22Rv1 (cell line): ENCODE results near the gene OR52A1.

Experiments used
- H3K27ac ChIP-seq: fragments of 450-650 bp; 2 replicates; pipeline ENCODE4 v1.5.1; 2017
- CTCF ChIP-seq: fragments of 450-650 bp; IDR thresholded peaks from 2 replicates; pipeline ENCODE4 v1.5.1; 2017; ENCODE audit warnings: mild to moderate bottlenecking
- ZFX ChIP-seq: fragments of 450-650 bp; IDR thresholded peaks from 2 replicates; pipeline ENCODE4 v1.6.1; 2017; ENCODE audit warnings: antibody characterized with exemption, borderline replicate concordance

The OR52A1 gene

GRCh38 chr11:5154657-5155056 is at the start of gene OR52A1:
Gene OR52A1, minus strand, starts transcription at chr11:5154757. Its CDS starts 2,388 bp downstream, at chr11:5152369.
- TF ChIP-seq CTCF (no peak), ZFX (no peak)
- no peak within 1 kb of the TSS for H3K27ac ChIP-seq

GRCh38 chr11:5203366-5203765 is 48.8 kb upstream of the OR52A1 start:
- no peak for TF ChIP-seq CTCF
- no peak for TF ChIP-seq ZFX
- no peak overlapping the region for H3K27ac ChIP-seq

- TF ChIP-seq CTCF (no peak), ZFX (no peak)
- no peak within 1 kb of the TSS for H3K27ac ChIP-seq
These were observed 46.0 kb upstream of the OR52A1 start, which contains the start of gene OR51V1 for GRCh38 chr11:5200582-5200981. Gene OR51V1, minus strand, starts transcription at chr11:5200682. Its CDS starts 0 bp downstream, at chr11:5200682.

- TF ChIP-seq CTCF: no peak
- no peak for TF ChIP-seq ZFX
- no peak overlapping the region for H3K27ac ChIP-seq
These were observed 43.7 kb upstream of the OR52A1 start for GRCh38 chr11:5198285-5198684.

GRCh38 chr11:5197536-5197935 is 43.0 kb upstream of the OR52A1 start:
- TF ChIP-seq ZFX: no peak
- no peak for TF ChIP-seq CTCF
- H3K27ac ChIP-seq: no peak overlapping the region

GRCh38 chr11:5196731-5197130 is 42.2 kb upstream of the OR52A1 start:
- H3K27ac ChIP-seq: no peak overlapping the region
- TF ChIP-seq CTCF: no peak
- TF ChIP-seq ZFX: no peak

GRCh38 chr11:5196067-5196466 is 41.5 kb upstream of the OR52A1 start:
- H3K27ac ChIP-seq: no peak overlapping the region
- TF ChIP-seq CTCF: no peak
- no peak for TF ChIP-seq ZFX
